H9 (cell line): ENCODE measurements around the gene TSPAN33. TPM values are rescaled to one million over a fixed set of nuclear protein-coding genes. Genes with fewer than 3 reads are reported as not detected.

Experiments used
- total RNA-seq: library from RNA; stranded (reverse); gene quantifications from 2 replicates; pipeline ENCODE4 v1.2.1, GENCODE V29; 2021

Gene TSPAN33
- total RNA-seq, 1 experiment from 2014 or later: 34.7 TPM

Other genes with a start within 250 kb of the TSPAN33 start
- 4.8 and 5.3 TPM in 2 replicates for gene KCP, start 234.0 kb upstream of the TSPAN33 start, total RNA-seq
- gene IRF5, start 206.8 kb upstream of the TSPAN33 start, total RNA-seq: 0.70 and 0.74 TPM in 2 replicates
- 88.3 and 90.1 TPM in 2 replicates for gene TNPO3, start 89.6 kb upstream of the TSPAN33 start, total RNA-seq
- 66.8 and 70.0 TPM in 2 replicates for gene SMO, start 43.9 kb downstream of the TSPAN33 start, total RNA-seq
- 23.2 and 26.0 TPM in 2 replicates for gene AHCYL2, start 80.3 kb downstream of the TSPAN33 start, total RNA-seq